ENCODE measurements around the gene USP9X.

DNA sequence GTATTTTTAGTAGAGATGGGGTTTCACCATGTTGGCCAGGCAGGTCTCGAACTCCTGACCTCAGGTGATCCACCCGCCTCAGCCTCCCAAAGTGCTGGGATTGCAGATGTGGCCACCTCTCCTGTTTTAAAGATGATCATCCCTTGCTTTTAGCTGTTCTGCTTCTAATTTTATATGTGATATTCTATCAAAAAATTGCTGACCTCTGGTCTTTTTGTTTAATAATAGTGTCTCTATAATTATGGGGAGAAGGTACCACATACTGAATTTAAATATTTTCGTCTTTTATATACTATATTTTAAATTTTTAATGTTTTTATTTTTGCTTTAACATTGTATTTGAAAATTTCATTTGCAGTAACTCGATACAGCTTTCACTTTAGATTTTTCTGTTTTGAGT lies 15.6 kb downstream of the USP9X start:
- TF ChIP-seq, protein P1, sequence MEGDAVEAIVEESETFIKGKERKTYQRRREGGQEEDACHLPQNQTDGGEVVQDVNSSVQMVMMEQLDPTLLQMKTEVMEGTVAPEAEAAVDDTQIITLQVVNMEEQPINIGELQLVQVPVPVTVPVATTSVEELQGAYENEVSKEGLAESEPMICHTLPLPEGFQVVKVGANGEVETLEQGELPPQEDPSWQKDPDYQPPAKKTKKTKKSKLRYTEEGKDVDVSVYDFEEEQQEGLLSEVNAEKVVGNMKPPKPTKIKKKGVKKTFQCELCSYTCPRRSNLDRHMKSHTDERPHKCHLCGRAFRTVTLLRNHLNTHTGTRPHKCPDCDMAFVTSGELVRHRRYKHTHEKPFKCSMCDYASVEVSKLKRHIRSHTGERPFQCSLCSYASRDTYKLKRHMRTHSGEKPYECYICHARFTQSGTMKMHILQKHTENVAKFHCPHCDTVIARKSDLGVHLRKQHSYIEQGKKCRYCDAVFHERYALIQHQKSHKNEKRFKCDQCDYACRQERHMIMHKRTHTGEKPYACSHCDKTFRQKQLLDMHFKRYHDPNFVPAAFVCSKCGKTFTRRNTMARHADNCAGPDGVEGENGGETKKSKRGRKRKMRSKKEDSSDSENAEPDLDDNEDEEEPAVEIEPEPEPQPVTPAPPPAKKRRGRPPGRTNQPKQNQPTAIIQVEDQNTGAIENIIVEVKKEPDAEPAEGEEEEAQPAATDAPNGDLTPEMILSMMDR (conservative IDR thresholded peaks at IDR 0.05), result no peak
- TF ChIP-seq ZFX (IDR thresholded peaks at IDR 0.05), result no peak
